Measurements from ENCODE around the gene CLEC16A. TPM values are rescaled to one million over a fixed set of nuclear protein-coding genes. Genes with fewer than 3 reads are reported as not detected.

CLEC16A gene
- total and polyA plus RNA-seq, 2 donors (not counting 1 experiment from before 2014, with no cell fraction given) = 21.9 to 79.5 TPM

DNA sequence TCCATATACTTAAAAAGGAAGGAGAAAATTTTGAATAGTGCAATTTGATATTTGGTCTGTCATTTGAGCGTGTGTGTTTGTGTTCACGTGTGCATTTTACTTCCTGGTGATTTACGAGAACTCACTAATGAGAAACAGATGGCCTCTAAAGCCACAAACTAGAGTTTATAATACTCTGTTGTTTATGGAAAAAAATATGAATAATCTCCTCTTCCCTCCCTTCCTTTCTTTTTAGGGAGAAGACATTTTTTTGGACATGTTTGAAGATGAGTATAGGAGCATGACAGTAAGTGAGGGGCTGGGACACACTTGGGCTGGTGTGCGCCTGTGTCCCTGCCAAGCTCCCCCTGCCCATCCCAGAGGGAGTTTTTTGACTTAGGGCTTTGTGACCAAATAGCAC is 102.7 kb downstream of the CLEC16A start:
- Mint-ChIP-seq H3K4me1 (peaks cover 10% of the 10 kb centered on the region), H3K9me3 (ENCODE audit: insufficient read depth) (no peaks in the 10 kb centered on the region), H3K27ac (no peak overlapping the region), H3K4me3 (no peak overlapping the region), H3K27me3 (no peaks in the 10 kb centered on the region)
- no peak overlapping the region for H3K9ac ChIP-seq (ENCODE audit: low read length)
- no peaks in the 10 kb centered on the region for H3K79me2 ChIP-seq (ENCODE audit: control insufficient read depth, insufficient read depth, low read length)
- H2AFZ ChIP-seq (ENCODE audit: insufficient read depth, low read depth, low read length, poor library complexity, severe bottlenecking) = no peak overlapping the region
- WGBS (ENCODE audit: insufficient coverage) = no CpG with 5 or more reads among the region's 4 CpGs
- ChIA-PET POLR2A (no interaction called here), CTCF (interaction anchor here (0.6 kb wide), 1 partner anchor 56 kb away, joined by 3 read pairs; no protein-coding TSS in a partner anchor)
- intact Hi-C loops (cut with micrococcal nuclease) = no loop called here
- H3K27me3 ChIP-seq (replicated peaks in 1 of 4; ENCODE audit: control extremely low read depth in 1 of 4, control insufficient read depth in 3 of 4, insufficient read depth in 4 of 4, low read length in 3 of 4) = no peaks in the 10 kb centered on the region
- peaks cover 6 to 8% of the 10 kb centered on the region in 2 donors for H3K4me1 ChIP-seq (ENCODE audit: control insufficient read depth in 2 of 2, insufficient read depth in 2 of 2, low read length in 2 of 2)
- no peaks in the 10 kb centered on the region for H3K9me3 ChIP-seq (ENCODE audit: control extremely low read depth in 1 of 3, control insufficient read depth in 2 of 3, insufficient read depth in 1 of 3, low read length in 2 of 3)
- DNase-seq = no peak
- no peaks in the 10 kb centered on the region for H4K20me1 ChIP-seq (ENCODE audit: control insufficient read depth, insufficient read depth, low read length, poor library complexity, severe bottlenecking)
- H3K27ac ChIP-seq (ENCODE audit: low read length in 2 of 2) = no peak overlapping the region
- no peak overlapping the region for H3K4me2 ChIP-seq (replicated peaks; ENCODE audit: low read depth, low read length, poor library complexity, severe bottlenecking)
- no peak overlapping the region for H3K4me3 ChIP-seq (ENCODE audit: control extremely low read depth in 1 of 5, extremely low read depth in 1 of 5, insufficient read depth in 1 of 5, low read depth in 2 of 5, low read length in 4 of 5)
- H3K36me3 ChIP-seq (replicated peaks in 1 of 2; ENCODE audit: control extremely low read depth in 1 of 2, control insufficient read depth in 1 of 2, extremely low read depth in 1 of 2, insufficient read depth in 2 of 2, low read length in 1 of 2) = peaks cover 2 to 61% of the 10 kb centered on the region in 2 experiments
- TF ChIP-seq, protein P1, sequence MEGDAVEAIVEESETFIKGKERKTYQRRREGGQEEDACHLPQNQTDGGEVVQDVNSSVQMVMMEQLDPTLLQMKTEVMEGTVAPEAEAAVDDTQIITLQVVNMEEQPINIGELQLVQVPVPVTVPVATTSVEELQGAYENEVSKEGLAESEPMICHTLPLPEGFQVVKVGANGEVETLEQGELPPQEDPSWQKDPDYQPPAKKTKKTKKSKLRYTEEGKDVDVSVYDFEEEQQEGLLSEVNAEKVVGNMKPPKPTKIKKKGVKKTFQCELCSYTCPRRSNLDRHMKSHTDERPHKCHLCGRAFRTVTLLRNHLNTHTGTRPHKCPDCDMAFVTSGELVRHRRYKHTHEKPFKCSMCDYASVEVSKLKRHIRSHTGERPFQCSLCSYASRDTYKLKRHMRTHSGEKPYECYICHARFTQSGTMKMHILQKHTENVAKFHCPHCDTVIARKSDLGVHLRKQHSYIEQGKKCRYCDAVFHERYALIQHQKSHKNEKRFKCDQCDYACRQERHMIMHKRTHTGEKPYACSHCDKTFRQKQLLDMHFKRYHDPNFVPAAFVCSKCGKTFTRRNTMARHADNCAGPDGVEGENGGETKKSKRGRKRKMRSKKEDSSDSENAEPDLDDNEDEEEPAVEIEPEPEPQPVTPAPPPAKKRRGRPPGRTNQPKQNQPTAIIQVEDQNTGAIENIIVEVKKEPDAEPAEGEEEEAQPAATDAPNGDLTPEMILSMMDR (IDR thresholded peaks at IDR 0.05) = no peak
- no peak for TF ChIP-seq EZH2 (IDR thresholded peaks at IDR 0.05; ENCODE audit: borderline replicate concordance, insufficient read depth, low read depth, low read length, poor library complexity, severe bottlenecking)
- no peak for ATAC-seq (ENCODE audit: low read depth)

DNA sequence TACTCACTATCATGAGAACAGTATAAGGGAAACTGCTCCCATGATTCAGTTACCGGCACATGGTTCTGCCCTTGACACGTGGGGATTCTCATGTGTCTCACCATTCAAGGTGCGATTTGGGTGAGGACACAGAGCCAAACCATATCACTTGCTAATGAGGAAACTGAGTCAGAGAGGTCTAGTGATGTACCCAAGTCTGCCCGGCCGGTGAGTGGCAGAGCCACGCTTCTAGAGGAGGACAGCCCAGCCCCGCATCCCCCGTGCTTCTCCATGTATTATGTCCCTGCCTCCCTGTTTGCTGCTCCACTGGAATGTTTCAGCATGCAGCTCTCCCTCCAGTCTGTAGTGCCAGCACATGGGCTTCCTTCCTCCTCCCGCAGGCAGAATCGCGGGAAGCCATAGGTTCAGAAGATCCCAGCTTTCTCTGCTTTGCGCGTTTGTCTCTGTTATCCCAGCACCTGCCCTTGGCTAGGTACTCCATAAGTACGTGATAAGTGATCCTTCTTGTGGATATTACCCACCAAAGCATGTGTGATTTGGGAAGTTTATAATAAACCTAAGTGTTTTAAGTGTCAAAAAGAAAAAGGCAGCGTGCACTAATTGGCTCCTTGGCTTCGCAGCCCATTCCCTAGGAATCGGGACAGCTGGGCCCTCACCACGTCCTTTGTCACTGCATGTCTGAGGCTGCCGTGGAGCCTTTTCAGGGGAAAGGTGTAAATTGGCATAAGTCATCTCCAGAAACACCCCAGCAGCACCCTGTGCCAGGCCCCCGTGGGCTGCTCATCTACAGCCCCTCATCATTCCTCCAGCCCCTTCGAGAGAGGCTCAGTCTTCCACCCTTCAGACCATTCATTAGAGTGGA is 103.8 kb downstream of the CLEC16A start:
- Histone ChIP-seq H3K4me2 (replicated peaks; ENCODE audit: low read depth, low read length, poor library complexity, severe bottlenecking) (no peak overlapping the region), H3K9ac (ENCODE audit: low read length) (no peak overlapping the region), H3K79me2 (ENCODE audit: control insufficient read depth, insufficient read depth, low read length) (no peaks in the 10 kb centered on the region), H4K20me1 (ENCODE audit: control insufficient read depth, insufficient read depth, low read length, poor library complexity, severe bottlenecking) (no peaks in the 10 kb centered on the region), H2AFZ (ENCODE audit: insufficient read depth, low read depth, low read length, poor library complexity, severe bottlenecking) (no peak overlapping the region), H3K4me3 (ENCODE audit: control extremely low read depth in 1 of 5, extremely low read depth in 1 of 5, insufficient read depth in 1 of 5, low read depth in 2 of 5, low read length in 4 of 5) (no peak overlapping the region), H3K36me3 (replicated peaks in 1 of 2; ENCODE audit: control extremely low read depth in 1 of 2, control insufficient read depth in 1 of 2, extremely low read depth in 1 of 2, insufficient read depth in 2 of 2, low read length in 1 of 2) (peaks cover 2 to 54% of the 10 kb centered on the region in 2 experiments), H3K27me3 (replicated peaks in 1 of 4; ENCODE audit: control extremely low read depth in 1 of 4, control insufficient read depth in 3 of 4, insufficient read depth in 4 of 4, low read length in 3 of 4) (no peaks in the 10 kb centered on the region), H3K9me3 (ENCODE audit: control extremely low read depth in 1 of 3, control insufficient read depth in 2 of 3, insufficient read depth in 1 of 3, low read length in 2 of 3) (no peaks in the 10 kb centered on the region), H3K4me1 (ENCODE audit: control insufficient read depth in 2 of 2, insufficient read depth in 2 of 2, low read length in 2 of 2) (peaks cover 11 to 14% of the 10 kb centered on the region in 2 donors), H3K27ac (ENCODE audit: low read length in 2 of 2) (no peak overlapping the region)
- CTCF ChIA-PET = no interaction called here
- no peak overlapping the region for H3K4me3 Mint-ChIP-seq
- DNase-seq (no peak), ATAC-seq (ENCODE audit: low read depth) (no peak)
- no peaks in the 10 kb centered on the region for H3K9me3 Mint-ChIP-seq (ENCODE audit: insufficient read depth)
- no peaks in the 10 kb centered on the region for H3K27me3 Mint-ChIP-seq
- peaks cover 19% of the 10 kb centered on the region for H3K4me1 Mint-ChIP-seq
- no peak for TF ChIP-seq EZH2 (IDR thresholded peaks at IDR 0.05; ENCODE audit: borderline replicate concordance, insufficient read depth, low read depth, low read length, poor library complexity, severe bottlenecking)
- TF ChIP-seq, protein P1 (IDR thresholded peaks at IDR 0.05) = no peak
- 96% methylated on average over 9 of the region's 21 CpGs for whole genome bisulfite sequencing (ENCODE audit: insufficient coverage)
- intact Hi-C loops (cut with micrococcal nuclease) = no loop called here
- POLR2A ChIA-PET = no interaction called here
- no peak overlapping the region for H3K27ac Mint-ChIP-seq
